GM10847 (cell line): ENCODE data around the gene SLC10A6.

ENCODE experiments used
- POLR2A ChIP-seq: IDR thresholded peaks from 2 replicates; pipeline ENCODE4 v1.6.1; 2011; ENCODE audit not compliant: insufficient read length; ENCODE audit errors: extremely low read depth

Gene SLC10A6

DNA sequence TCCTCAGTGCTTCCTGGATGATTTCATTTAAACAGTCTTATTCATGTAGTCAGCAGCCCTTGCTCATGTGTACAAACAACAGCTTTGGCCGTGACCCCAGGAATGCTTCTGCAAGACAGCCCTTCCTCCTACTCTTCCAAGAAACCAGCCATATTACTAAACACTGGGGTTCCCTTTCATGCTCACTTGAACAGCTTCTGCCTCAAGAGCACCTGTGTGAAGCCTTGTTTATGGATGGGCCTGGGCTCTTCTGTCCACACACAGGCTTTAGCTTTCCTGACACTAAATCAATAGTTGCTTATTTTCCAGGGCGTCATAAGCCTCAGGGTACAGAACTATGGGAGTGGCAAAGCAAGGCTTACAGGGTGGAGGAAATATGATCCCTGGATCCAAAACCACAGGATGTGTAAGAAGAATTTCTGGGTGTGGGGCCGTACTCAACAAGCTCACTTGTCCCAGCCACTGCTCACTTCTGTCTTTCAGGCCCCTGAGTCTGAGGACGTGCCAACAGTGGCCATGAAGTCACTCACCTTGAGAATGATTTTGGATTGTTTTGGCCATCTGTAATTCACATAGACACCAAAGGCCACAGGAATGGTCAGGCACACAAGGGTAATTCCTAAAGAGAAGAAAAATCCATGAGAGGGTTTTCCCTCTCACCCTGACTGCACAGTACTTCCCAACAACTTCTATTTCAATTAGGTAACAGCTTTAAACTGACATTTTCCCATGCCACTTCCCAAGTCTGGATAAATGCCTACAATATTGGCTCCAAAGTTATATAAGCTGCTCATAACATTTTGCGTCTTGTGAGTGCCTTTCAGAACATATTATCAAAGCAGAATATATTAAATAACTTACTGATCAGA is 17.7 kb downstream of the SLC10A6 start:
- TF ChIP-seq POLR2A: no peak

- TF ChIP-seq POLR2A: no peak
Observed at GRCh38 chr4:86825511-86825910, 23.7 kb downstream of the SLC10A6 start.

GRCh38 chr4:86822136-86822535 is 27.0 kb downstream of the SLC10A6 start:
- no peak for TF ChIP-seq POLR2A

DNA sequence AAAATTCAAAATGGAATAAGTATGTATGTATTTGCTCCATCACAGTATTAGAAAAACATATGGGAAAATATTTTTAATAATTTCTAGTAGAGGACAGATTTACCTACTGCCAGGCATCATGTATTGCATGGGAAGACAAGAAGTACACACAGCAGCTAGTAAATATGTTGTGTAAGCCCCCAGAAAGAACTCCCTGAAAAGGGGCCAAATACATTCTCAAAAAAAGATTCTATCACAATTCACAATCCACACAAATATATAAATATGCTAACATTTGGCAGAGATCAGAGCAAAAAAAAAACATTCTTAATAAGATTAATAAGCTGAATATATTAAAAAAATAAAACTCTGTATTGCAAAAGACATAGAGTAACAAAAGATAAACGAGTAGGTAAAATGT is 28.0 kb downstream of the SLC10A6 start:
- no peak for TF ChIP-seq POLR2A

GRCh38 chr4:86819561-86819960 is 29.6 kb downstream of the SLC10A6 start:
- no peak for TF ChIP-seq POLR2A

GRCh38 chr4:86818841-86819240 is 30.3 kb downstream of the SLC10A6 start:
- TF ChIP-seq POLR2A: no peak

DNA sequence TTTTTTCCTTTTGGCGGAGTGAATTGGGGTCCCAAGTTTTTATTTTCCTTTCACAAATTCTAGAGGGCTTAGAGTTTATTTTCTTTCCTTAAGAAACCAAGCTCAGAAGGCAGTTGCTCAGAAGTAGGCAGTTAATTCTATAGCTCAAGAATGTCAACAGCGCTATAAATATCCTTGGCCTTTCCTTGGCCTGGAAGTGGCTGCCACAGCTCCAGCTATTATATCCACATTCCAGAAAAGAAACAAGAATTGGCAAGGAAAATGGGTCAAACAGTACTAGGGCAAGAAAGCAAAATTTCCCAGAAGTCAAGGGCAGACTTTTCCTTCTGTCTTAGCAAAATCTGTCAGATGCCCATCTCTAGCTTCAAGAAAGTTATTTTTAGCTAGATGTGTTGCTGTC is 31.0 kb downstream of the SLC10A6 start:
- TF ChIP-seq POLR2A: no peak

DNA sequence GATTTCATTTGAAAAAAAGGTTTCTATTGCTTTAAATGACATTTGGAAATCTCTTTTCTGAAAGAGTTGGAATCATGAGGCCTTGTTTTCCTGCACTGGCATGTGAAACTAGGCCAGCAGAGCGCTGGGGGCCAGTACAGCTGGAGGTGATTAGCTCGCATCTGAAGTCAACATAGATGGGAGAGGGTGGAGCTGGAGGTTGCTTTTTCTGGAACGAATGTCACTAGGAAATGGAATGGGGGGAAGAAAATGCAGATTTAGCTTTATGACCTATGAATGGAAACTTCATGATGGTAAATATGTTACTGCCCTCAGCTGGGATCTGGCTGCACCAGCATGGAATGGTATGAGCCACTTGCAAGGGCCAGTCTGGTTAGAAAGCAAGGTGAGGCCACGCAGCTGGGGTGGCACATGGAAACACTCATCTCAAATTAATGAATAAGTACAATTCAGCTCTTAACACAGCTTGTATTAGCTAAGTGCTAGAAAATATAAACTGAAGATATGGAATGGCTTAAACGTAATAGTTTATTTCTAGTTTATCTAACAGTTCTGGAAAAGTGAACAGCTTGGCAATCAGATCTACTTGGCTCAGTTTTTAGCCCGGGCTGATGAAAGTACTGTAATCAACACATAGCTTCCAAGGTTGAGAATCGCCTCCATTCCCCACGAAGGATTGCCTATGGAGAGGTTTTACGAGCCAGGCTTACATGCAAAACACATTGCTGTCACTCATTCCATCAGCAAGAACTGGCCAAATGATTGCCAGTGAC is 32.5 kb downstream of the SLC10A6 start:
- no peak for TF ChIP-seq POLR2A

DNA sequence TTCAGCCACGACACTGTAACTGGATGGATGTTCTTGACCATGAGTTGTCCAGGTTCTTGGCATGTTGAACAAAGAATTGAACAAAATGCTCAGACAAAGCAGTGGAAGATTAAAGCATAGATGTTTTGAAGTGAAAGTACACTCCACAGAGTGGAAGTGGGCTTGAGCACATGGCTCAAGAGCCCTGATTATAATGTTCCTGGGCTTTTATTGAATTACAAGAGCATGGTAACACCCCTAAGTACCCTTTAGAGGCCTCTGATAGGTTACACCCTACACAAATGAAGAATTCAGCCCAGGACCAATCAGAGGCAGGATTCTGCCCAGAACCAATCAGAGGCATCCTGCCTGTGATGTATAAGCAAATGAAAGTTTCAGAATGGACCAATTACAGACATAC is 33.5 kb downstream of the SLC10A6 start:
- no peak for TF ChIP-seq POLR2A

- no peak for TF ChIP-seq POLR2A
Observed at GRCh38 chr4:86810847-86811246, 38.3 kb downstream of the SLC10A6 start.

DNA sequence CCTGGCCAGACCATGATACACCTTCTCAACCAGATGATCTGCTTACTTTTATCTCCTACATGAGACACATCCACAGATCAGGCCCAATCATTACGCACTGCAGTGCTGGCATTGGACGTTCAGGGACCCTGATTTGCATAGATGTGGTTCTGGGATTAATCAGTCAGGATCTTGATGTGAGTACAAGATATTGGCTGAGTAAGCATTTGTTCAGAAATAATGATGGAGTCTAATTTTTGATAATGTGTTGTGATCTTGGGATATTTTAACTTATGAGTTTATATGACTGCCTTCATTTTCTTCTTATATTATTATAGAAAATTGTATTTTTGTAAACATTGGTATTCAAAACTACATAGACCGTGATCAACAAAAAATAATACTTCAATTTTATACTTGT is 39.4 kb downstream of the SLC10A6 start:
- no peak for TF ChIP-seq POLR2A

- no peak for TF ChIP-seq POLR2A
Observed at GRCh38 chr4:86791126-86791525, 58.1 kb downstream of the SLC10A6 start.

DNA sequence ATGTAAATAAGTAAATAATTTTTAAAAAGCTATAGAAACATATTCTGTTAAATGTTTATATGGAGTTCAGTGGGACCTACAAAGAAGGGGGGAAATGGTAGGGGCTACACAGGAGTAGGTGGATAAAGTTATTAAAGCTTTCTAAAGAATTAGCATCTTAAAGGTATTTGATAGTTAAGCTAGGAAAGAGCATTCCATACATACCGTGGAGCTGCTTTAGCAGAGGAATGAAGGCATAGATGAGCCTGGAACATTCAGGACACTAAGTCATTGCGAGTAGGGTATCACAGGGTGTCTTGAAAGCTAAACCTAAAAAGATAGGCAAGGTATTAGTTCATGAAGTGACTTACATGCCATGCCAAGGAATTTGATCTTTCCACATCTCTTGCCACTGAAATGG is 60.4 kb downstream of the SLC10A6 start:
- no peak for TF ChIP-seq POLR2A

- no peak for TF ChIP-seq POLR2A
Observed at GRCh38 chr4:86778175-86778574, 71.0 kb downstream of the SLC10A6 start.

DNA sequence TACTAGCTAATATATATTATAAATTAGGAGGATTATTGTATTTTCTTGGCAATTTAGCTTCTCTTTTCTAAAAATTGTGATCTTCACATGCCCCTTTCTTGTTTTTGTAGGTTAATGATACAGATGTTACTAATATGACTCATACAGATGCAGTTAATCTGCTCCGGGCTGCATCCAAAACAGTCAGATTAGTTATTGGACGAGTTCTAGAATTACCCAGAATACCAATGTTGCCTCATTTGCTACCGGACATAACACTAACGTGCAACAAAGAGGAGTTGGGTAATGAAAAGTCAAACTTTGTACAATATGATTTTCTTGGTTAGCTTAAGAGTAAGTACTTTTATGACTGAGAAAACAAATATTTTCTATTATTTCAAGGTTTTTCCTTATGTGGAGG is 74.1 kb downstream of the SLC10A6 start:
- no peak for TF ChIP-seq POLR2A
